Peyer's patch (tissue), 4 donors: ENCODE data around the gene NCOA3. TPM values are rescaled to one million over a fixed set of nuclear protein-coding genes. Genes with fewer than 3 reads are reported as not detected.

Source experiments
- DNase-seq, 3 donors: peaks; one replicate each; pipeline ENCODE4 v3.0.0-alpha.2; 2017 to 2019
- H3K27ac ChIP-seq, 4 donors: fragments of 200-600 bp; sonication (generic); one replicate each; pipeline ENCODE4 v1.5.1; 2016 to 2019
- H3K27me3 ChIP-seq, 2 donors: fragments of 200-600 bp; sonication (generic); one replicate each; pipeline ENCODE4 v1.5.1; 2019
- H3K36me3 ChIP-seq, 3 donors: fragments of 200-600 bp; sonication (generic); one replicate each; pipeline ENCODE4 v1.5.1; 2016 to 2019
- H3K4me1 ChIP-seq, 4 donors: fragments of 200-600 bp; sonication (generic); one replicate each; pipeline ENCODE4 v1.5.1; 2016 to 2019
- H3K4me3 ChIP-seq, 4 donors: fragments of 200-600 bp; sonication (generic); 1 replicate in 3 of 4; 2 replicates in 1 of 4; pipeline ENCODE4 v1.5.1; 2016 to 2019; ENCODE audit warnings: mild to moderate bottlenecking in 1 of 4
- H3K9me3 ChIP-seq, 4 donors: fragments of 200-600 bp; sonication (generic); one replicate each; pipeline ENCODE4 v1.5.1; 2016 to 2019; ENCODE audit warnings: mild to moderate bottlenecking in 1 of 4
- CTCF ChIP-seq, 6 experiments: fragments of 450-650 bp in 4 of 6; fragments of 200-600 bp in 2 of 6; sonication (generic) in 1 of 6; IDR thresholded peaks; one replicate each; pipeline ENCODE4 v1.5.1; 2017 to 2019; ENCODE audit warnings: antibody characterized with exemption in 6 of 6, mild to moderate bottlenecking in 3 of 6, moderate library complexity in 1 of 6
- POLR2A ChIP-seq, 2 donors: fragments of 450-650 bp; IDR thresholded peaks; one replicate each; pipeline ENCODE4 v1.5.1; 2017; ENCODE audit warnings: antibody characterized with exemption in 2 of 2, mild to moderate bottlenecking in 2 of 2, moderate library complexity in 2 of 2
- total RNA-seq, 4 donors: library from RNA; depleted of rRNA; stranded (reverse); fragments of >200 nt; gene quantifications; one replicate each; pipeline ENCODE4 v1.1.0, GENCODE V29; 2016

Gene NCOA3
- total RNA-seq, 4 donors from 2014 or later = 17.9 to 99.9 (median 26.6) TPM

GRCh38 chr20:47559141-47559540 lies 57.5 kb downstream of the NCOA3 start:
- TF ChIP-seq CTCF (IDR thresholded peaks at IDR 0.05) = no peak
- TF ChIP-seq POLR2A (IDR thresholded peaks at IDR 0.05) = no peak
- no peaks in the 10 kb centered on the region for H3K9me3 ChIP-seq
- peak overlapping the region in 1 of 4 donors; percentile 27 for H3K27ac ChIP-seq
- H3K27me3 ChIP-seq = no peaks in the 10 kb centered on the region
- no peak for DNase-seq
- H3K4me1 ChIP-seq = peaks cover 0 to 9% (median 2%) of the 10 kb centered on the region in 4 donors
- H3K36me3 ChIP-seq = no peaks in the 10 kb centered on the region
- no peak overlapping the region for H3K4me3 ChIP-seq

DNA sequence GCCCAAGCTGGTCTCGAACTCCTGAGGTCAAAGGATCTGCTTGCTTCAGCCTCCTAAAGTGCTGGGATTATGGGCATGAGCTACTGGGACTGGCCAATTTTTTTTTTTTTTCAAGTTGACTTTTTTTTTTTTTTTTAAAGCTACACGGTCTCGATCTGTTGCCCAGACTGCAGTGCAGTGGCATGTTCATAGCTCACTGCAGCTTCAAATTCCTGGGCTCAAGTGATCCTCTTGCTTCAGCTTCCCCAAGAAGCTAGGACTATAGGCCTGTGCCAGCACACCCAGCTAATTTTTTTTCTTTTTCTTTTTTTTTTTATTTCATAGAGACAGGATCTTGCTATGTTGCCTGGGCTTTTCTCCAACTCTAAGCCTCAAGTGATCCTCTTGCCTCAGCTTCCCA lies 59.5 kb downstream of the NCOA3 start:
- no peak for DNase-seq
- Histone ChIP-seq H3K27ac (no peak overlapping the region), H3K27me3 (no peaks in the 10 kb centered on the region), H3K4me1 (peaks cover 0 to 16% (median 2%) of the 10 kb centered on the region in 4 donors), H3K9me3 (no peaks in the 10 kb centered on the region), H3K36me3 (no peaks in the 10 kb centered on the region), H3K4me3 (no peak overlapping the region)
- TF ChIP-seq POLR2A (IDR thresholded peaks at IDR 0.05) (no peak), CTCF (IDR thresholded peaks at IDR 0.05) (no peak)

DNA sequence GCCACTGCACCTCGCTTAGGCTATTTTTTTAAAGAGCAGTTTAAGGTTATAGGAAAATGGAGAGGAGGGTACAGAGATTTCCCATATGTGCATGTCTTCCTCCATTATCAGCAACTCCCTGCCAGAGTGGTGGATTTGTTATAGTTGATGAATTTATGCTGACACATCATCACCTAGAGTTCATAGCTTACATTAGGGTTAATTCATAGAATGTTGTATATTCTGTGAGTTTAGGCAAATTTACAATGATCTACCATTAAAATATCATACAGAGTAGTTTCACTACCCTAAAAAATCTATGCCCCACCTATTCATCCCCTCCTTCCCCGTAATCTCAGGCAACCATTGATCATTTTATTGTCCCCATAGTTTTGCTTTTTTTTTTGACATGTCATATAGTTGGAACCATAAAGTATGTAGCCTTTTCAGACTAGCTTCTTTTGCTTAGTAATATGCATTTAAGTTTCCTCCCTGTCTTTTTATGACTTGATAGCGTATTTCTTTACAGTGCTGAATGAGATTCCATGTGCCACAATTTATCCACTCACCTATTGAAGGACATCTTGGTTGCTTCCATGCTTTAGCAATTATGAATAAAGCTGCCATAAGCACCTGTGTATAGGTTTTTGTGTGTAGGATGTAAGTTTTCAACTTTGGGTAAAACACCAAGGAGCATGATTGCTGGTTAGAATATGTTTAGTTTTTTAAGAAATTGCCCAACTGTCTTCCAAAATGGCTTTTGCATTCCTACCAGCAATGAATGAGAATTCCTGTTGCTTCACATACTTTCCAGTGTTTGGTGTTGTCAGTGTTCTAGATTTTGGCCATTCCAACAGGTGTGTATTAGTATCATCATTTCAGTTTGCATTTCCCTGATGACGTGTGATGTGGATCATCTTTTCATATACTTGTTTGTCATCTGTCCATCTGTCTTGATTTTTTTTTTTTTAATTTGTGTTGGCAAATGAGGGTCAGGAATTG lies 60.2 kb downstream of the NCOA3 start:
- Histone ChIP-seq H3K27me3 (no peaks in the 10 kb centered on the region), H3K36me3 (no peaks in the 10 kb centered on the region), H3K27ac (no peak overlapping the region), H3K9me3 (no peaks in the 10 kb centered on the region), H3K4me3 (no peak overlapping the region), H3K4me1 (peaks cover 0 to 16% (median 2%) of the 10 kb centered on the region in 4 donors)
- no peak for DNase-seq
- TF ChIP-seq POLR2A (IDR thresholded peaks at IDR 0.05) = no peak
- TF ChIP-seq CTCF (IDR thresholded peaks at IDR 0.05) = no peak

DNA sequence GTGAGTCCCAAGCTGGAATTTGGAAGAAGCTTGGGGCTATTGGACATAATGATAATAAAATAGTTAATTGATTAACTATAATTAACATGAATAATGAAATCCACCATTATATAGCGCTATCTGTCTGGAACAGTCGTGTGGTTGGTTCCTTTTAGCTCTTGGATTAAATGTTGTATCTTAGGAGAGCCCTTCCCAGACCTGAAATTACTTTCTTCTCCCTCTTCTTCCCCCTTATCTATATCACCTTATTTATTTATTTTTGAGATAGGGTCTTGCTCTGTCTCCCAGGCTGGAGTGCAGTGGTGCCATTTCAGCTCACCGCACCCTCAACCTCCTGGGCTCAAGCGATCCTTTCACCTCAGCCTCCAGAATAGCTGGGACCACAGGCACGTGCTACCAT lies 64.6 kb downstream of the NCOA3 start:
- no peak for TF ChIP-seq CTCF (IDR thresholded peaks at IDR 0.05)
- TF ChIP-seq POLR2A (IDR thresholded peaks at IDR 0.05) = no peak
- Histone ChIP-seq H3K27me3 (no peaks in the 10 kb centered on the region), H3K9me3 (peaks cover 0 to 3% (median 0%) of the 10 kb centered on the region in 4 donors), H3K4me1 (peaks cover 0 to 30% (median 7%) of the 10 kb centered on the region in 4 donors), H3K27ac (no peak overlapping the region), H3K4me3 (no peak overlapping the region), H3K36me3 (no peaks in the 10 kb centered on the region)
- DNase-seq = no peak

- no peak overlapping the region for H3K4me3 ChIP-seq
- DNase-seq = no peak
- TF ChIP-seq POLR2A (IDR thresholded peaks at IDR 0.05) = no peak
- TF ChIP-seq CTCF (IDR thresholded peaks at IDR 0.05) = no peak
- H3K9me3 ChIP-seq = peaks cover 0 to 5% (median 0%) of the 10 kb centered on the region in 4 donors
- peak overlapping the region in 3 of 4 donors; percentile 31 to 60 (median 38) for H3K27ac ChIP-seq
- no peaks in the 10 kb centered on the region for H3K27me3 ChIP-seq
- peaks cover 0 to 21% (median 7%) of the 10 kb centered on the region in 4 donors for H3K4me1 ChIP-seq
- H3K36me3 ChIP-seq = no peaks in the 10 kb centered on the region
Observed at GRCh38 chr20:47568019-47568418, 66.3 kb downstream of the NCOA3 start.
